GM12878 (cell line): ENCODE measurements around the gene SLC11A2. TPM values are rescaled to one million over a fixed set of nuclear protein-coding genes. Genes with fewer than 3 reads are reported as not detected.
"Not testable (repeated sequence)": the region's sequence is repeated elsewhere in the genome, so short reads cannot be mapped to it uniquely, and the experiment has no call there.

Experiments
- ATAC-seq: fragments of 200-7000 bp; cut with Tn5 transposase; 3 replicates; pipeline ENCODE4 v1.9.1; 2020; ENCODE audit warnings: mild to moderate bottlenecking, moderate library complexity
- BruUV-seq: library from RNA; stranded (reverse); fragments of 400-500 nt; replicated peaks from 2 replicates; lab custom pipeline; 2021; lab: Mats Ljungman, UMichigan
- CTCF ChIA-PET: fragments of 300-600 bp; sonication (Branson Sonifier 250); formaldehyde crosslinking; extraction: SDS; loops from one replicate; lab custom pipeline; 2021; ENCODE audit warnings: inconsistent platforms; lab: Yijun Ruan, JAX
- POLR2A ChIA-PET: fragments of 350-600 bp; formaldehyde crosslinking; extraction: SDS; loops from one replicate; lab custom pipeline; 2021; ENCODE audit warnings: inconsistent platforms; lab: Charles Lee
- RAD21 ChIA-PET: fragments of 300-600 bp; sonication (Branson Sonifier 250); formaldehyde crosslinking; loops from one replicate; lab custom pipeline; 2023; ENCODE audit warnings: antibody characterized with exemption; ENCODE audit not compliant: unreplicated experiment; lab: Charles Lee
- SMC1A ChIA-PET: fragments of 300-600 bp; sonication (Branson Sonifier 250); formaldehyde crosslinking; loops from one replicate; lab custom pipeline; 2023; ENCODE audit not compliant: unreplicated experiment, uncharacterized antibody; lab: Charles Lee
- DNase-seq: peaks from one replicate; pipeline ENCODE4 v3.0.0-alpha.2; 2011; ENCODE audit warnings: low read depth, low spot score
- FAIRE-seq: peaks from 3 replicates; lab custom pipeline; 2011; peaks lifted over from hg19 to GRCh38; lab: Jason Lieb, UNC
- H2AFZ ChIP-seq: 2 replicates; pipeline ENCODE4 v1.6.0; 2011; ENCODE audit warnings: low read depth, low read length, control low read depth; ENCODE audit not compliant: control insufficient read depth
- H3K27ac ChIP-seq: 2 replicates; pipeline ENCODE4 v1.5.1; 2011; ENCODE audit warnings: control low read depth; ENCODE audit not compliant: control insufficient read depth, insufficient read depth
- H3K27me3 ChIP-seq, 2 experiments: replicated peaks in 1 of 2; 2 replicates each; pipeline versions ENCODE4 v1.6.0 to v1.6.1; 2011; ENCODE audit warnings: low read length in 1 of 2; ENCODE audit not compliant: control insufficient read depth in 2 of 2, insufficient read depth in 2 of 2
- H3K36me3 ChIP-seq, 2 experiments: 2 replicates each; pipeline ENCODE4 v1.5.1; 2011; ENCODE audit warnings: low read length in 1 of 2; ENCODE audit not compliant: control insufficient read depth in 2 of 2, insufficient read depth in 2 of 2
- H3K4me1 ChIP-seq: 2 replicates; pipeline ENCODE4 v1.6.1; 2011; ENCODE audit warnings: mild to moderate bottlenecking, low read length, moderate library complexity, mixed read lengths; ENCODE audit not compliant: control insufficient read depth, insufficient read depth
- H3K4me2 ChIP-seq: 2 replicates; pipeline ENCODE4 v1.6.0; 2011; ENCODE audit warnings: control low read depth; ENCODE audit not compliant: control insufficient read depth, insufficient read depth
- H3K4me3 ChIP-seq: fragments of 200-600 bp; sonication (generic); 2 replicates; pipeline ENCODE4 v1.5.1; 2016
- H3K79me2 ChIP-seq: 2 replicates; pipeline ENCODE4 v1.6.0; 2011; ENCODE audit warnings: low read length; ENCODE audit not compliant: control insufficient read depth, insufficient read depth
- H3K9ac ChIP-seq: 2 replicates; pipeline ENCODE4 v1.8.0; 2011; ENCODE audit warnings: low read length, control low read depth, mixed read lengths; ENCODE audit not compliant: control insufficient read depth, insufficient read depth
- H3K9me3 ChIP-seq: replicated peaks from 3 replicates; pipeline ENCODE4 v1.5.1; 2011; ENCODE audit warnings: mild to moderate bottlenecking, low read length; ENCODE audit not compliant: control insufficient read depth, insufficient read depth
- H4K20me1 ChIP-seq: 2 replicates; pipeline ENCODE4 v1.6.0; 2011; ENCODE audit not compliant: control insufficient read depth, insufficient read depth
- CREM ChIP-seq: IDR thresholded peaks from 2 replicates; pipeline ENCODE4 v1.6.1; 2014; ENCODE audit warnings: antibody characterized with exemption, low read depth
- HDGF ChIP-seq: fragments of 450-650 bp; IDR thresholded peaks from 2 replicates; pipeline ENCODE4 v1.6.1; 2016; ENCODE audit warnings: antibody characterized with exemption
- MYB ChIP-seq: fragments of 150-350 bp; IDR thresholded peaks from 2 replicates; pipeline ENCODE4 v1.6.1; 2014; ENCODE audit warnings: mild to moderate bottlenecking, low read depth, low read length, borderline replicate concordance
- NFXL1 ChIP-seq: fragments of 450-650 bp; IDR thresholded peaks from 2 replicates; pipeline ENCODE4 v1.6.1; 2017; ENCODE audit warnings: antibody characterized with exemption, mild to moderate bottlenecking, borderline replicate concordance
- NR2F1 ChIP-seq: fragments of 450-650 bp; conservative IDR thresholded peaks from 2 replicates; pipeline ENCODE4 v1.6.1; 2017; ENCODE audit warnings: mild to moderate bottlenecking
- WGBS: methylation state at CpG from one replicate; pipeline ENCODE4 v1.1.6; 2016; ENCODE audit warnings: low lambda C conversion rate; ENCODE audit not compliant: insufficient replicate concordance, insufficient coverage; ENCODE audit errors: missing lambda C conversion rate; 5-methylcytosine and 5-hydroxymethylcytosine counted together
- in situ Hi-C: fragments of 300-500 bp; cut with MboI; formaldehyde crosslinking; loops from 9 replicates; pipeline ENCODE4 v1.14.3; 2018; ENCODE audit warnings: mixed read lengths
- intact Hi-C: fragments of 100-400 bp; cut with micrococcal nuclease; formaldehyde crosslinking; loops from one replicate; pipeline ENCODE4 v1.14.2; 2022; ENCODE audit not compliant: unreplicated experiment
- polyA plus RNA-seq, 11 experiments: library from polyadenylated mRNA; depleted of rRNA in 4 of 11; unstranded in 6 of 11; stranded (reverse) in 5 of 11; fragments of >200 nt; fragmentation: Nextera tagmentation in 4 of 11; fragmentation: Illumina TruSeq in 1 of 11; extraction: Ambion mirVana in 4 of 11; extraction: Trizol in 1 of 11; gene quantifications; 1 replicate in 1 of 11; 2 replicates in 10 of 11; pipeline versions ENCODE4 v1.2.1 to v1.2.3, GENCODE V29; 2011 to 2016; ENCODE audit warnings: inconsistent platforms in 2 of 11, missing spikeins in 2 of 11, low read depth in 1 of 11
- total RNA-seq, 4 experiments: library from RNA; depleted of rRNA in 3 of 4; stranded (reverse); fragments of >200 nt in 3 of 4; fragmentation: Illumina TruSeq in 1 of 4; extraction: Trizol in 1 of 4; gene quantifications; 2 replicates each; pipeline versions ENCODE4 v1.2.1 to v1.2.3, GENCODE V29; 2013 to 2021
- TF ChIP-seq, protein P1 (sequence below): fragments of 450-650 bp; IDR thresholded peaks from 2 replicates; pipeline ENCODE4 v1.6.1; 2017; ENCODE audit warnings: low read depth, mild to moderate bottlenecking, moderate library complexity

Gene SLC11A2
- total and polyA plus RNA-seq, 10 of the 15 experiments (the other 5 are each of a cell fraction or from before 2014, with no cell fraction given) = 6.2 to 29.4 (median 15.6) TPM

DNA sequence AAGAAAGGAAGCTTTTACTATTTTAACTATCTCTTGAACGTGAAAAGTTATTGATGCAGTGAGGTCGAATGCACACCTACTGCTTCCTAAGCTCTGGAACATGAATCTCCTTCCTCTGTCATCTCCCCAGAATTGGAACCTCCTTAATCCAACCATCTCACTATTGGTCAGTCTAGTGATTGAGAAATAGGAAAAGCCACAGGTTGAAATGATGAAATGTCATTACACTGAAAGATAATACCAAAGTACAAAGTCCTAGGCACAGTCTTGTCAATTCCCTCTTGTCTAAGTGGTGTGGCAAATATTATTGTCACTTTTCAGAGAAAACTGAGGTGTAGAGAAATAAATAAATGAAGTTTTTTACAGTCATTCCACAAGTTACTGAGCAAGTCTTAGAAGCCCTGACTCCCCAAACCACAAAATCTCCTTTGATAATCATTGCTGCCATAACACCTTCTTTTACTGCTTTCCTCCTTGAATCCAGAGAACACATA is 93.3 kb downstream of the SLC11A2 start:
- TF ChIP-seq NR2F1 = no peak
- TF ChIP-seq CREM = no peak
- TF ChIP-seq, protein P1, sequence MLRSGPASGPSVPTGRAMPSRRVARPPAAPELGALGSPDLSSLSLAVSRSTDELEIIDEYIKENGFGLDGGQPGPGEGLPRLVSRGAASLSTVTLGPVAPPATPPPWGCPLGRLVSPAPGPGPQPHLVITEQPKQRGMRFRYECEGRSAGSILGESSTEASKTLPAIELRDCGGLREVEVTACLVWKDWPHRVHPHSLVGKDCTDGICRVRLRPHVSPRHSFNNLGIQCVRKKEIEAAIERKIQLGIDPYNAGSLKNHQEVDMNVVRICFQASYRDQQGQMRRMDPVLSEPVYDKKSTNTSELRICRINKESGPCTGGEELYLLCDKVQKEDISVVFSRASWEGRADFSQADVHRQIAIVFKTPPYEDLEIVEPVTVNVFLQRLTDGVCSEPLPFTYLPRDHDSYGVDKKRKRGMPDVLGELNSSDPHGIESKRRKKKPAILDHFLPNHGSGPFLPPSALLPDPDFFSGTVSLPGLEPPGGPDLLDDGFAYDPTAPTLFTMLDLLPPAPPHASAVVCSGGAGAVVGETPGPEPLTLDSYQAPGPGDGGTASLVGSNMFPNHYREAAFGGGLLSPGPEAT = no peak
- TF ChIP-seq HDGF = no peak
- TF ChIP-seq NFXL1 = no peak
- no peak for TF ChIP-seq MYB
- H2AFZ ChIP-seq = no peak overlapping the region
- H3K9me3 ChIP-seq = peaks cover 9% of the 10 kb centered on the region
- no TSS peak for BruUV-seq
- FAIRE-seq (no peak), ATAC-seq (no peak), DNase-seq (no peak)
- H3K27ac ChIP-seq = no peak overlapping the region
- CTCF ChIA-PET = no interaction called here
- H3K9ac ChIP-seq = no peak overlapping the region
- no peaks in the 10 kb centered on the region for H3K79me2 ChIP-seq
- no peak overlapping the region for H3K4me2 ChIP-seq
- H4K20me1 ChIP-seq = no peaks in the 10 kb centered on the region
- in situ Hi-C loops (no loop called here), intact Hi-C loops (no loop called here)
- RAD21 ChIA-PET = no interaction called here
- SMC1A ChIA-PET = no interaction called here
- peaks cover 7% of the 10 kb centered on the region for H3K4me1 ChIP-seq
- no peak overlapping the region for H3K4me3 ChIP-seq
- no peaks in the 10 kb centered on the region for H3K27me3 ChIP-seq
- 43% methylated on average over 2 of the region's 2 CpGs for WGBS
- POLR2A ChIA-PET = no interaction called here
- no peaks in the 10 kb centered on the region for H3K36me3 ChIP-seq

DNA sequence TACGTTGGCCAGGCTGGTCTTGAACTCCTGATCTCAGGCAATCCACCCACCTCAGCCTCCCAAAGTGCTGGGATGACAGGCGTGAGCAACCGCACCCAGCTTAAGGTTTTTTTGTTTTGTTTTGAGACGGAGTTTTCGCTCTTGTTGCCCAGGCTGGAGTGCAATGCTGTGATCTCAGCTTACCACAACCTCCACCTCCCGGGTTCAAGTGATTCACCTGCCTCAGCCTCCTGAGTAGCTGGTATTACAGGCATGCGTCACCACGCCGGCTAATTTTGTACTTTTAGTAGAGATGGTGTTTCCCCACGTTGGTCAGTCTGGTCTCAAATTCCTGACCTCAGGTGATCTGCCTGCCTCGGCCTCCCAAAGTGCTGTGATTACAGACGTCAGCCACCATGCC is 95.7 kb downstream of the SLC11A2 start:
- intact Hi-C loops, H3K27ac ChIP-seq, H3K9ac ChIP-seq, H3K4me2 ChIP-seq, H3K4me3 ChIP-seq, H4K20me1 ChIP-seq, in situ Hi-C loops, H3K36me3 ChIP-seq, H2AFZ ChIP-seq, ATAC-seq, H3K9me3 ChIP-seq, BruUV-seq, DNase-seq, H3K27me3 ChIP-seq, RAD21 ChIA-PET, H3K79me2 ChIP-seq, H3K4me1 ChIP-seq, FAIRE-seq: not testable (repeated sequence)
- ChIA-PET SMC1A (interaction anchor here (0.6 to 0.7 kb wide), 2 partner anchors 41 to 1424 kb away, joined by 3 to 4 read pairs; no protein-coding TSS in a partner anchor), CTCF (interaction anchor here (0.8 to 1.1 kb wide), 3 partner anchors 66 to 321 kb away, joined by 3 read pairs; no protein-coding TSS in a partner anchor), POLR2A (interaction anchor here (0.9 to 1.3 kb wide), 2 partner anchors 20 to 30 kb away, joined by 3 read pairs; no protein-coding TSS in a partner anchor)
- 68% methylated on average over 12 of the region's 12 CpGs for WGBS
